HG03039 (cell line): ENCODE measurements around the gene AKT3.

Experiments used
- ATAC-seq: cut with Tn5 transposase; IDR thresholded peaks from one replicate; pipeline ENCODE4 v1.9.1; 2021; ENCODE audit warnings: mild to moderate bottlenecking, moderate library complexity; ENCODE audit not compliant: unreplicated experiment

AKT3 gene

DNA sequence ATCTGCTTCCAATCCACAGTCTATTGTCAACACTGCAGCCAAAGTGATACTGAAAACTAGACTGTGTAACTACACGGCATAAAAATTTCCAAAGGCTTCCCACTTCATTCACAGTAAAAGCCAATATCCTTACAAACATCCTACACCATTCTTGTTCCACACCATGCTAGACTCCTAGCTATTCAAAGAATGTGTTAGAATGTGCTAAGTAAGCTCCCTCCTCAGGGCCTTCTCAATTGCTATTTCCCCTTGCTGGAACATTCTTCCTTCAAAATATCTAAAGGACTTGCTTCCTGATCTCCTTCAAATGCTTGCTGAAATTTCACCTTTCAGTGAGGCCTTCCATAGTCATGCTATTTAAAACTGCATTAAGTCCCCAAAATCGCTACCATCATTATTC is 228.1 kb downstream of the AKT3 start:
- ATAC-seq: no peak

GRCh38 chr1:243620096-243620495 is 229.9 kb downstream of the AKT3 start:
- no peak for ATAC-seq

DNA sequence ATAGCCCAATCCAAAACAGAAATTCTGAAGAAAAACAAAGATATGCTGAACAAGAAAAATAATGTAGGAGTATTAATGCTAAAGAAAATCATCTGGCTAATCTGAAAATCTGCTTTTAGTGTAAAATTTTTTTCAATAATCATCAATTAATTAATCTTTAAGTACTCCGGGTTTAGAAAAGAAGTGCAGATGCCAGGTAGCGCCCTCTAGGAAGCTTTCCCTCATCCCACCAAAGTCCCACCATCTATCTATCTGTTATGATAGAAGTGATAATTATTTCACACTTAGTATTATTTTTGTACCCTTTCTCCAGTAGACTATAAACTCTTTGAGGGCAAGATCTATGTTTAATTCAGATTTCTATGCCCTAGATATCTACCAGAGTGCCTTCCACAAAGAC is 240.3 kb downstream of the AKT3 start:
- ATAC-seq: no peak

DNA sequence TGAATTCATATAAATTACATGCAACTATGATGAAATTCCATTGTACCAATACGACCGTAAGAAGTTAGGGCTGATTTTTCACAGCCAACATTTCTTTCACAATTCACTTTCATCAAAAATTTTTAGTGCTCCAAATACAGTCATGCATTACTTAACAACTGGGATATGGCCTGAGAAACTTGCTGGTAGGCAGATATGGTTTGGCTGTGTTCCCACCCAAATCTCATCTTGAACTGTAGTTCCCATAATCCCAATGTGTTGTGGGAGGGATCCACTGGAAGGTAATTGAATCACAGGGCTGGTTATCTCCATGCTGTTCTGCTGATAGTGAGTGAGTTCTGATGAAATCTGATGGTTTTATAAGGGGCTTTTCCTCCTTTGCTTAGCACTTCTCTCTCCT is 244.4 kb downstream of the AKT3 start:
- ATAC-seq: no peak

DNA sequence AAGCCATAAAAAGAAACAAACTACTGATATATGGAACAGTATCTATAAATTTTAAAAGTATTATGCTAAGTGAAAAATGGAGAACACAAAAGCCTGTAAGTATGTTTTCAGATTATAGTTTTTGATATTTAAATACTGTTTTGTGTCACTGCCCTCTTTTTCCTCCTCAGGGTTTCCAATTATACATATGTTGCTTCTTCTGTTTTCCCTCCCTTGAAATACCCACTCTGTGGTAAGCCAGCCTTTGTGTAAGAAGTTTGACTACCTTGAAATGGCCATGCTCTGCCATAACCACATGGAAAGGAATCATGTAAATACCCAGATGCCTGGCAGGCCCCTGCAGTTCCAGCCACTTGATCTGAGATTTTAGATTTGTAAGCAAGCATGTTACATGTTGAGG is 248.3 kb downstream of the AKT3 start:
- ATAC-seq: no peak

DNA sequence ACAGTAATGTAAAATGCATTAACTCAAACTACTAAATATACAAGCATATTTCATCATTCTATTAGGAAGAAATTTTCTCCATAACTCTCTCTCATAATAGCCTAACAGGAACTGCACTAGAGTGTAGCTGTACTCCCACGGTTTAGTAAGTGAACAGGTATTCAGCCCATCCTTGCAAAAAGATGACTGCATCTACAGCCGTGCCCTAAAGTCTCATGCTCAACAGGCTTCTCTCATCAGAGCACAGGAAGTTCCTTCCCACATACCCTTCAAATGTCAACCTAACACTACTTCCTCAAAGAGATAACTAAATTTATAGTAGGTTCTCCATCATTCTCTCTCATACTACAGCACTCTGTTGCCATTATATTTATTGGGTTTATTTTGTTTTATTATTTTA is 251.6 kb downstream of the AKT3 start:
- no peak for ATAC-seq

DNA sequence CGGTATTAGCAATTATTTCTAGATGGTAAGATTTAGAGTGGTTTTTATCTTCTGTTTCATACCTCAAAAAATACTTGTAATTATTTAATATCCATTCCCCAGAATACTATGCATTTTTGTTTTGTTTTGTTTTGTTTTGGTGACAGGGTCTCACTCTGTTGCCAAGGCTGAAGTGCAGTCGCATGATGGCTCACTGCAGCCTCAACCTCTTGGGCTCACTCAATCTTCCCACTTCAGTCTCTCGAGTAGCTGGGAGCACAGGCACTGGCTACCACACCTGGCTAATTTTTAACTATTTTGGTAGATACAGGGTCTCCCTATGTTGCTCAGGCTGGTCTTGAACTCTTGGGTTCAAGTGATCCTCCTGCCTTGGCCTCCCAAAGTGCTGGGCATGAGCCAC is 252.7 kb downstream of the AKT3 start:
- ATAC-seq: no peak

DNA sequence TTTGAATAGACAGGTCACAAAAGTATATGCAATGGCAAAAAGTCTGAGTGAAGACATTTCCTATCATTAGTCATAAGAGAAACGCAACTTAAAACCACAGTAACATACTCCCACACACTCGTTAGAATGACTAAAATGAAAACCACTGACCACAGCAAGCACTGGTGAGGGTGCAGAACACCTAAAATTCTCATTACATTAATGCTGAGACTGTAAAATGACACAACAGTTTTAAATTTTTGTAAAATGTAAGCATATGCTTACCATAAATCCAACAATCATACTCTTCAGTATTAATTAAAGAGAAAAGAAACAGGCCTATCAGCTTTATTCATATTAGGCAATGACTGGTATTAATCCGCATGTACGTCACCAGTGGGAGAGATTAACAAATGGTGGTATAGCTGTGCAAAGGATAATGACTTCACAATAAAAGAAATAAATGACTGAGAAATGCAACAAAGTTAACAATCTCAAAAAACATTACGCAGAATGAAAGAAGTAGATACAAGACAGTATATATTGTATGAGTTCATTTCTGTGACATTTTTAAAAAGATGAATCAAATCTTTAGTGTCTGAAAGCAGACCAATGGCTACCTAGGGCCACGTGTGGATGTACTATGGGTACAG is 253.5 kb downstream of the AKT3 start:
- ATAC-seq: peak; percentile 96

- no peak for ATAC-seq
These were observed 254.4 kb downstream of the AKT3 start for GRCh38 chr1:243595527-243596210.

DNA sequence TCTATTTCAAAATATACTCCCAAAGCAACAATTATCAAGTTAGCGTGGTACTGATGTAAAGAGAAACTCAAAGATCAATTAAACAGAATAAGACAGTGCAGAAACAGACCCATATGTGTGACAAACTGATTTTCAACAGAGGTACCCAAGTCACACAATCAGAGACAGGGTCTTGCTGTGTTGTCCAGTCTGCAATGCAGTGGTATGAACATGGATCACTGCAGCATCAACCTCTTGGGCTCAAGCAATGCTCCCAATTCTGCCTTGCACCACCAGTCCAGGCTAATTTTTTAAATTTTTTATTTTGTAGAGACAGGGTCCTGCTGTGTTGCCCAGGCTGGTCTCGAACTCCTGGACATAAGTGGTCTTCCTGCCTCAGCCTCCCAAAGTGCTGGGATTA is 255.6 kb downstream of the AKT3 start:
- ATAC-seq: no peak

DNA sequence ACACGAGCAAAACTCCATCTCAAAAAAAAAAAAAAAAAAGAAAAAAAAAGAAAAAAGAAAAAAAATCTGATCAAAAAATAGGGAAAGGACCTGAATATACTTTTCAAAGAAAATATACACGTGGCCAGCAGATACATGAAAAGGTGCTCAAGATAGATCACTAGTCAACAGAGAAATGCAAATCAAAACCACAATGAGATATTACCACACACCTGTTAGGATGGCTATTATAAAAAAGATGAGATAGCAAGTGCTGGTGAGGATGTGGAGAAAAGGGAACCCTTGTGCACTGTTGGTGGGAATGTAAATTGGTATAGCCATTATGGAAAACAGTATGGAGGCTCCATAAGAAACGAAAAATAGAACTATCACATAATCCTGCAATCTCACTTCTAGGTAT is 260.8 kb downstream of the AKT3 start:
- ATAC-seq: peak; percentile 76

GRCh38 chr1:243587823-243588560 is 262.1 kb downstream of the AKT3 start:
- peak; percentile 90 for ATAC-seq

- no peak for ATAC-seq
These were observed 262.8 kb downstream of the AKT3 start for GRCh38 chr1:243587285-243587684.

DNA sequence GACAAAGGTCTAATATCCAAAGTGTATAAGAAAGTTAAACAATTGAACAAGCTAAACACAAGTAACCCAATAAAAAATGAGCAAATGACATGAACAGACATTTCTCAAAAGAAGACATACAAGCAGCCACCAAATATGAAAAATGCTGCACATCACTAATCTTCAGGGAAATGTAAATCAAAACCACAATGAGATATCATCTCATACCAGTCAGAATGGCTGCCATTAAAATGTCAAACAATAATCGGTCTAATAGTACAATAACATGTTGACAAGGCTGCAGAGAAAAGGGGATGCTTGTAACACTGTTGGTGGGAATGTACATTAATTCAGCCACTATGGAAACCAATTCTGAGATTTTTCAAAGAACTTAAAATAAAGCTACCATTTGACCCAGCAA is 264.1 kb downstream of the AKT3 start:
- ATAC-seq: no peak

DNA sequence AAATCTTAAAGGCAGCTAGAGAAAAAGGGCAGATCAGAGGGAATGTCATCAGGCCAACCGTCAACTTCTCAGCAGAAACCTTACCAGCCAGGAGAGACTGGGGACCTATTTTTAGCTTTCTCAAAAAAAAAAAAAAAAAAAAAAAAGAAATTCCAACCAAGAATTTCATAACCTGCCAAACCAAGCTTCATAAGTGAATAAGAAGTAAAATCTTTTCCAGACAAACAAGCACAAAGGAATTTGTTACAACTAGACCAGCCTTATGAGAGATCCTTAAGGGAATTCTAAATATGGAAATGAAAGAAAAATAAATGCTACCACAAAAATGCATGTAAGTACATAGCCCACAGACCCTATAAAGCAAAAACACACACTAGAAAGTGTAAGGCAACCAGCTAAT is 267.7 kb downstream of the AKT3 start:
- no peak for ATAC-seq

DNA sequence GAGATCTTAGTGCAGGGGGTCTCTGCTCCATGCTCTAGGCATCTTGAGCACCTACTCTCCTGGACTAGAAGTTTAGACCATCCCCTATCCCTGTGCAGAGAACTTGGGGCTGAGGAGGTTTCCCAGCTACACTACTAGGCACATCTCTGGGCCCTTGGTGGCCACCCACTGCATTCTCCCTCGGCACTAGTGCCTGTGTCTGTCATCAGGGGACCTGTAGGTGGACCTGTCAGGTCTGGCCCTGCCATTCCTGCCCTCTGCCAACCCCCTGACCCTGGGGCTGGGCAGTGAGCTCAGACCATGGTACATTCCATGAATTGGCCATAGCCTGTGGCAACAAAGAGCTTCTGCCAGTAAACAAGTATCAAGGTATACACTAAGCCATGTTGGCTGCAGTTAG is 269.1 kb downstream of the AKT3 start:
- ATAC-seq: no peak

DNA sequence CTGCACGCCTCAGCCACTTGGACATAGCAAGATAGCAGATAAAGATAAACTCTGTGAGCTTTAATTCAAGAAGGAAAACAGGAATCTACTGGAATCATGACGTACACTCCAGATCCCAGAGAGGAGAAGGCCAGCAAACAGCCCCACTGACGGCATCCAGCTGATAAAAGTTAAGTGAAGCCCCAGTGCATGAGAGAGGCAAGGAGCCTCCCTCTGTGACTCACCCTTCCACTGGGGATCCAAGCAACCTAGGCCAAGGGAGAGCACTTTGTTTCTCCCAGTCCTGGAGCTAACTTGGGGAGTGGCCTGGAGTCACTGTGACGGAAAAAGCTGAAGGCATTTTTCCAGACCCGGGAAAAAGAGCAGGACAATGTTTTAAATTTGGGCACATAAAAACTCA is 270.0 kb downstream of the AKT3 start:
- ATAC-seq: no peak

DNA sequence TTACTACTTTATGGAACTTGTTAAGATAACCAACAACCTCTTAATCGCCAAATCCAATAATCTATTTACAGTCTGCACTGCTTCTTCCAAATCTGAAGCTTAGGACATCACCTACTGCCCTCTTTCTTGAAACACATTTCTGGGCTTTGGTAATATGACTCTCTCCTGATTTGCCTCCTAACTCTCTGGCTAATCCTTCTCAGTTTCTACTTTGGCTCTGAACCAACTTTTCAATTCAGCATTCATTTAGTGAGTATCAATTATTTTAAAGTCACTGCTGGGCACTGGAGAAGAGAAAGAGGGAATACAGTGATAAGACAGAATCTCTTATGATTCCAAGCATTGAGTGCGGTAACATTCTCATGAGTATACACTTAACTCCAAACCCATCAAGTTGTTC is 275.0 kb downstream of the AKT3 start:
- no peak for ATAC-seq

GRCh38 chr1:243572940-243573339 is 277.1 kb downstream of the AKT3 start:
- no peak for ATAC-seq

DNA sequence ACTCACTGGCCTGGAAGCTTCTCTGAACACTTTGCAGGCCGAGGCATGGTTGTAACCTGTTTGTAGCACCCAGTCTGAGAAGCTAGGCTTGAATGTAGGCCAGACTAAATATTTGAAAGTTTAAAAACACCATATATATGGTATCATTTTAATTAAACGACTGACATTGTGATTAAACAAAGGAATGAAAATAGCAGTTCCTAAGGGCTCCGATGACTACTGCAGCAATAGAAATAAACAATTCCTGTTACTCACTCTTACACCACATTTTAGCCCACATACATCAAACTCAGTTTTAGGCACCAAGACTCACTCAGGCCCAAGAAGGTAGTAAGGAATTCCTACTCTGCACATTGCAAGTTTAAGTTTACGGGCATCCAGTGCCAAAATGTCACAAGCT is 281.2 kb downstream of the AKT3 start:
- ATAC-seq: no peak

- ATAC-seq: no peak
These were observed 285.2 kb downstream of the AKT3 start for GRCh38 chr1:243564814-243565213.

- ATAC-seq: no peak
These were observed 286.3 kb downstream of the AKT3 start for GRCh38 chr1:243563732-243564131.
